H1 (cell line): ENCODE results near the gene LIPA.

Source experiments
- EZH2 ChIP-seq: fragments of 200-600 bp; sonication (generic); IDR thresholded peaks from 2 replicates; pipeline ENCODE4 v1.7.1; 2012; ENCODE audit warnings: low read depth, mild to moderate bottlenecking, moderate library complexity, low read length, inconsistent platforms; ENCODE audit not compliant: severe bottlenecking
- JUND ChIP-seq: IDR thresholded peaks from 2 replicates; pipeline ENCODE4 v1.6.1; 2011; ENCODE audit warnings: mild to moderate bottlenecking, improper control_type of control experiment, low read length
- KDM1A ChIP-seq: fragments of 200-600, 300-600 bp; sonication (generic); IDR thresholded peaks from 2 replicates; pipeline ENCODE4 v1.7.1; 2016; ENCODE audit warnings: mild to moderate bottlenecking, low read length, borderline replicate concordance
- KDM4A ChIP-seq: IDR thresholded peaks from one replicate; pipeline ENCODE4 v1.7.1; 2012; ENCODE audit warnings: low read depth, mild to moderate bottlenecking, moderate library complexity, low read length, inconsistent platforms; ENCODE audit not compliant: severe bottlenecking
- POLR2AphosphoS5 ChIP-seq: IDR thresholded peaks from 2 replicates; pipeline ENCODE4 v1.6.1; 2011; ENCODE audit warnings: low read depth, low read length
- SP1 ChIP-seq: IDR thresholded peaks from 2 replicates; pipeline ENCODE4 v1.6.1; 2011; ENCODE audit warnings: low read depth, low read length
- TAF1 ChIP-seq: IDR thresholded peaks from 2 replicates; pipeline ENCODE4 v1.6.1; 2011; ENCODE audit warnings: mild to moderate bottlenecking, low read depth, low read length
- TCF12 ChIP-seq: IDR thresholded peaks from 2 replicates; pipeline ENCODE4 v1.6.1; 2011; ENCODE audit warnings: low read depth, mild to moderate bottlenecking, low read length
- TF ChIP-seq, protein P1 (sequence below), 3 experiments: IDR thresholded peaks; 1 replicate in 2 of 3; 2 replicates in 1 of 3; pipeline versions ENCODE4 v1.5.1 to v1.6.1; 2011; ENCODE audit warnings: low read length in 3 of 3, mild to moderate bottlenecking in 3 of 3, inconsistent platforms in 2 of 3, low read depth in 1 of 3, moderate library complexity in 1 of 3; ENCODE audit not compliant: insufficient read depth in 1 of 3; ENCODE audit errors: control extremely low read depth in 1 of 3

DNA sequence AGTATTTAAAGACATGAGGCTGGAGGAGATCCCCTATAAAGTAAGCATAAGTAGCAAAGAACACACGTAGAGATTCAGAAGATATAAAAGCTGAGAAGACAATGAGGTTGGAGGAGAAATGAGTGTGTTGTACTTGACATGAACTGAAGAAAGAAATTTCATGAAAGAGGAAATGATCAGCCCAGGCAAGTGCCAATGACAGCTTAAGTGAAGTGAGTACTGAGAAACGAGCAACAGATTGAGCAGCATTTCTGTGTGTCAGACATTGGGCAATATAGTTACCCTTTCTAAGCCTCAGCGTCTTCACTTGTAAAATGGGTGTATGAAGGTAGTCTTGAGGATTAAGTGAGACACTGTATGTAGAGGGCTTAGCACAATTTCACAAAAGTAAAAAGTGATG is 4.8 kb upstream of the LIPA start:
- TF ChIP-seq, protein P1, sequence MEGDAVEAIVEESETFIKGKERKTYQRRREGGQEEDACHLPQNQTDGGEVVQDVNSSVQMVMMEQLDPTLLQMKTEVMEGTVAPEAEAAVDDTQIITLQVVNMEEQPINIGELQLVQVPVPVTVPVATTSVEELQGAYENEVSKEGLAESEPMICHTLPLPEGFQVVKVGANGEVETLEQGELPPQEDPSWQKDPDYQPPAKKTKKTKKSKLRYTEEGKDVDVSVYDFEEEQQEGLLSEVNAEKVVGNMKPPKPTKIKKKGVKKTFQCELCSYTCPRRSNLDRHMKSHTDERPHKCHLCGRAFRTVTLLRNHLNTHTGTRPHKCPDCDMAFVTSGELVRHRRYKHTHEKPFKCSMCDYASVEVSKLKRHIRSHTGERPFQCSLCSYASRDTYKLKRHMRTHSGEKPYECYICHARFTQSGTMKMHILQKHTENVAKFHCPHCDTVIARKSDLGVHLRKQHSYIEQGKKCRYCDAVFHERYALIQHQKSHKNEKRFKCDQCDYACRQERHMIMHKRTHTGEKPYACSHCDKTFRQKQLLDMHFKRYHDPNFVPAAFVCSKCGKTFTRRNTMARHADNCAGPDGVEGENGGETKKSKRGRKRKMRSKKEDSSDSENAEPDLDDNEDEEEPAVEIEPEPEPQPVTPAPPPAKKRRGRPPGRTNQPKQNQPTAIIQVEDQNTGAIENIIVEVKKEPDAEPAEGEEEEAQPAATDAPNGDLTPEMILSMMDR (IDR thresholded peaks at IDR 0.05; ENCODE audit: control extremely low read depth in 1 of 3, insufficient read depth in 1 of 3, low read depth in 1 of 3, low read length in 3 of 3): no peak
- TF ChIP-seq JUND (no peak), KDM1A (no peak), TCF12 (no peak), EZH2 (no peak), TAF1 (no peak), KDM4A (no peak), POLR2AphosphoS5 (no peak), SP1 (no peak)
